HL-60 (cell line): ENCODE data around the gene CEACAM18.

Experiments
- DNase-seq, 2 experiments: peaks; one replicate each; pipeline ENCODE4 v3.0.0-alpha.2; 2010 to 2020; ENCODE audit warnings: low read depth in 1 of 2, low spot score in 1 of 2
- H3K27ac ChIP-seq: fragments of 250-450 bp; sonication (Bioruptor Pico); replicated peaks from 2 replicates; pipeline ENCODE4 v1.5.1; 2020; ENCODE audit warnings: mild to moderate bottlenecking, moderate library complexity
- H3K27me3 ChIP-seq: fragments of 250-450 bp; sonication (Bioruptor Pico); 2 replicates; pipeline ENCODE4 v1.5.1; 2021; ENCODE audit warnings: mild to moderate bottlenecking, moderate library complexity; ENCODE audit not compliant: insufficient read depth, poor library complexity, severe bottlenecking
- H3K4me3 ChIP-seq: replicated peaks from 2 replicates; pipeline ENCODE4 v1.5.1; 2011; ENCODE audit warnings: mild to moderate bottlenecking, control low read depth, low read length; ENCODE audit not compliant: insufficient read depth
- GABPA ChIP-seq: IDR thresholded peaks from 2 replicates; pipeline ENCODE4 v1.6.1; 2012; ENCODE audit warnings: low read depth
- POLR2AphosphoS5 ChIP-seq: IDR thresholded peaks from 2 replicates; pipeline ENCODE4 v1.6.1; 2012; ENCODE audit warnings: low read depth
- SPI1 ChIP-seq: IDR thresholded peaks from 2 replicates; pipeline ENCODE4 v1.6.1; 2012; ENCODE audit warnings: low read depth, mild to moderate bottlenecking, borderline replicate concordance
- TF ChIP-seq, protein P1 (sequence below): IDR thresholded peaks from one replicate; pipeline ENCODE4 v1.5.1; 2011; ENCODE audit warnings: low read length, control low read depth, inconsistent platforms; ENCODE audit not compliant: insufficient read depth
- TF ChIP-seq, protein P2 (sequence below): IDR thresholded peaks from 2 replicates; pipeline ENCODE4 v1.6.1; 2012; ENCODE audit warnings: low read depth; ENCODE audit not compliant: insufficient replicate concordance

The CEACAM18 gene

DNA sequence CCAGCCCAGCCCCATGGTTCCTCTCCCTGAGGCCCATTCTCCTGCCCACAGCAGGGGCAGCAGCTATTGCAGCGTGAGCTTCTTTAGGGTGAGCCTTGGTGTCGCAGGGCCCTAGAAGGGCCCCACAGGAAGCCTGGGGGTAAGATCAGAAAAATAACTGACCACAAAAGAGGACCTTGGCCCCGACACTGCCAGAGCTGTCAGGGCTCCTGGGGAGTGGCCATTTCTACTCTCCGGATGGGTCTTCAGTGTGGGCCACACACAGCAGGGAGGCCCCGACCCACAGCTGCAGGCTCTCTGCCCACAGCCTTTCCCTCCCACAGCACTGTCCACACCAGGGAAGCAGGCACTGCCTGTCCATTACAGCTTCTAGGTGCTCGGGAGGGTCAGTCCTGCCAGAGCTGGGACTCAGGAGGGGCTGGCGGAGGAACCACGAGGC lies 16.6 kb upstream of the CEACAM18 start:
- Histone ChIP-seq H3K27ac (peak overlapping the region; percentile 88), H3K4me3 (no peak overlapping the region), H3K27me3 (no peaks in the 10 kb centered on the region)
- DNase-seq: peak in 1 of 2 experiments; percentile 82
- TF ChIP-seq SPI1: no peak
- no peak for TF ChIP-seq GABPA
- TF ChIP-seq, protein P1, sequence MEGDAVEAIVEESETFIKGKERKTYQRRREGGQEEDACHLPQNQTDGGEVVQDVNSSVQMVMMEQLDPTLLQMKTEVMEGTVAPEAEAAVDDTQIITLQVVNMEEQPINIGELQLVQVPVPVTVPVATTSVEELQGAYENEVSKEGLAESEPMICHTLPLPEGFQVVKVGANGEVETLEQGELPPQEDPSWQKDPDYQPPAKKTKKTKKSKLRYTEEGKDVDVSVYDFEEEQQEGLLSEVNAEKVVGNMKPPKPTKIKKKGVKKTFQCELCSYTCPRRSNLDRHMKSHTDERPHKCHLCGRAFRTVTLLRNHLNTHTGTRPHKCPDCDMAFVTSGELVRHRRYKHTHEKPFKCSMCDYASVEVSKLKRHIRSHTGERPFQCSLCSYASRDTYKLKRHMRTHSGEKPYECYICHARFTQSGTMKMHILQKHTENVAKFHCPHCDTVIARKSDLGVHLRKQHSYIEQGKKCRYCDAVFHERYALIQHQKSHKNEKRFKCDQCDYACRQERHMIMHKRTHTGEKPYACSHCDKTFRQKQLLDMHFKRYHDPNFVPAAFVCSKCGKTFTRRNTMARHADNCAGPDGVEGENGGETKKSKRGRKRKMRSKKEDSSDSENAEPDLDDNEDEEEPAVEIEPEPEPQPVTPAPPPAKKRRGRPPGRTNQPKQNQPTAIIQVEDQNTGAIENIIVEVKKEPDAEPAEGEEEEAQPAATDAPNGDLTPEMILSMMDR: no peak
- TF ChIP-seq, protein P2, sequence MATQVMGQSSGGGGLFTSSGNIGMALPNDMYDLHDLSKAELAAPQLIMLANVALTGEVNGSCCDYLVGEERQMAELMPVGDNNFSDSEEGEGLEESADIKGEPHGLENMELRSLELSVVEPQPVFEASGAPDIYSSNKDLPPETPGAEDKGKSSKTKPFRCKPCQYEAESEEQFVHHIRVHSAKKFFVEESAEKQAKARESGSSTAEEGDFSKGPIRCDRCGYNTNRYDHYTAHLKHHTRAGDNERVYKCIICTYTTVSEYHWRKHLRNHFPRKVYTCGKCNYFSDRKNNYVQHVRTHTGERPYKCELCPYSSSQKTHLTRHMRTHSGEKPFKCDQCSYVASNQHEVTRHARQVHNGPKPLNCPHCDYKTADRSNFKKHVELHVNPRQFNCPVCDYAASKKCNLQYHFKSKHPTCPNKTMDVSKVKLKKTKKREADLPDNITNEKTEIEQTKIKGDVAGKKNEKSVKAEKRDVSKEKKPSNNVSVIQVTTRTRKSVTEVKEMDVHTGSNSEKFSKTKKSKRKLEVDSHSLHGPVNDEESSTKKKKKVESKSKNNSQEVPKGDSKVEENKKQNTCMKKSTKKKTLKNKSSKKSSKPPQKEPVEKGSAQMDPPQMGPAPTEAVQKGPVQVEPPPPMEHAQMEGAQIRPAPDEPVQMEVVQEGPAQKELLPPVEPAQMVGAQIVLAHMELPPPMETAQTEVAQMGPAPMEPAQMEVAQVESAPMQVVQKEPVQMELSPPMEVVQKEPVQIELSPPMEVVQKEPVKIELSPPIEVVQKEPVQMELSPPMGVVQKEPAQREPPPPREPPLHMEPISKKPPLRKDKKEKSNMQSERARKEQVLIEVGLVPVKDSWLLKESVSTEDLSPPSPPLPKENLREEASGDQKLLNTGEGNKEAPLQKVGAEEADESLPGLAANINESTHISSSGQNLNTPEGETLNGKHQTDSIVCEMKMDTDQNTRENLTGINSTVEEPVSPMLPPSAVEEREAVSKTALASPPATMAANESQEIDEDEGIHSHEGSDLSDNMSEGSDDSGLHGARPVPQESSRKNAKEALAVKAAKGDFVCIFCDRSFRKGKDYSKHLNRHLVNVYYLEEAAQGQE: no peak
- TF ChIP-seq POLR2AphosphoS5: no peak; the same call in 1 of the 2 replicates

DNA sequence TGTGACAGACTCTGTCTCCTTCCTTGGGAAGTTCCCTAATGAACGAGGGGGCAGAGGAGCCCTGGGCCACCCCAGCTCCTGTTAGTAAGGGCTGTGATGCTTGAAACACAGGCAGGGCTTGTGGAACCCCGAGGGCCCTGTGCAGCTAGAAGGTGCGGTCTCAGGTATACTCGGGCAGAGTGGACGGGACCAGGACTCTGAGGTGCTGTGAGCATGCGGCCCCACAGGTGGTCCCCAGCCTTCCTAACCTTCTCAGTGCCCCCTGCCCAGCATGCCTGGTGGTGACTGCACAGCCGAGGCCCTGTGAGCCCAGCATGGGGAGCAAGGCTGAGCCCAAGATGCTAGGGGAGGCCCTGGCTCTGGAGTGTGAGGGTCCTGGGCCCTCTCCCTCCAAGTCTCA lies 16.1 kb upstream of the CEACAM18 start:
- H3K4me3 ChIP-seq: no peak overlapping the region
- DNase-seq: no peak
- peak overlapping the region; percentile 88 for H3K27ac ChIP-seq
- TF ChIP-seq, protein P2: no peak
- TF ChIP-seq, protein P1: no peak
- TF ChIP-seq GABPA (no peak), POLR2AphosphoS5 (no peak), SPI1 (no peak)
- H3K27me3 ChIP-seq: no peaks in the 10 kb centered on the region

DNA sequence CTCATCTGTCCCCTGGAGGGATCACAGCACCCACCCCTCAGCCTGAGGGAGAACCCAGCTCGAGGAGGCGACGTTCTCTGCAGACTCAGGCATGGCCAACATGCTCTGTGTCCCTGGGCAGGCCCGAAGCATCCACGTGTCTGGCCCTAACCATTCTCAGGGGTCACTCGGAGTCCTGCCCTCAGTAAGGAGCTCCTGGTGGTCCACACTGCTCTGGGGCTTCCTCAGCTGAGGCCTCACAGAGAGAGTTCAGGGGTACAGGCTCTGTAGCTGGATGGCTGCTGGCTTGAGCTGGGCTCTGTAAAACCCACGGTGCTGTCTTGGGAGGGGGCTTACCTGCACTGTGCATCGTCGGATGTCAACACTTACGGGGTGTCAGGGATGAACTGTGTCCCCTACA lies 15.7 kb upstream of the CEACAM18 start:
- H3K27ac ChIP-seq: peak overlapping the region; percentile 88
- DNase-seq: no peak
- TF ChIP-seq POLR2AphosphoS5 (no peak; the same call in 1 of the 2 replicates), GABPA (no peak), SPI1 (no peak)
- TF ChIP-seq, protein P1: no peak
- TF ChIP-seq, protein P2: no peak
- no peaks in the 10 kb centered on the region for H3K27me3 ChIP-seq
- H3K4me3 ChIP-seq: peak overlapping the region; percentile 0; the same call in 1 of the 2 replicates
